Subcutaneous abdominal adipose tissue (tissue), 5 donors: ENCODE data around the gene SNX25.
"Not testable (repeated sequence)": the region's sequence is repeated elsewhere in the genome, so short reads cannot be mapped to it uniquely, and the experiment has no call there.

Source experiments
- H3K27ac ChIP-seq: one replicate; pipeline ENCODE4 v1.7.0; 2013; ENCODE audit warnings: low read depth, mild to moderate bottlenecking, inconsistent platforms, low read length, moderate library complexity
- H3K27me3 ChIP-seq, 5 donors: one replicate each; pipeline ENCODE4 v1.7.0; 2013; ENCODE audit warnings: low read length in 5 of 5, inconsistent platforms in 1 of 5; ENCODE audit not compliant: control insufficient read depth in 5 of 5, insufficient read depth in 4 of 5
- H3K36me3 ChIP-seq, 5 donors: one replicate each; pipeline ENCODE4 v1.7.0; 2013; ENCODE audit warnings: low read length in 5 of 5; ENCODE audit not compliant: control insufficient read depth in 5 of 5, insufficient read depth in 5 of 5
- H3K4me1 ChIP-seq, 5 donors: one replicate each; pipeline ENCODE4 v1.7.0; 2013; ENCODE audit warnings: low read length in 5 of 5, mild to moderate bottlenecking in 3 of 5, moderate library complexity in 1 of 5; ENCODE audit not compliant: control insufficient read depth in 5 of 5, insufficient read depth in 5 of 5
- H3K4me3 ChIP-seq, 5 donors: one replicate each; pipeline ENCODE4 v1.7.0; 2013; ENCODE audit warnings: low read length in 5 of 5, low read depth in 1 of 5
- H3K9ac ChIP-seq, 5 donors: one replicate each; pipeline ENCODE4 v1.7.0; 2013; ENCODE audit warnings: low read length in 5 of 5, mild to moderate bottlenecking in 4 of 5, moderate library complexity in 3 of 5
- H3K9me3 ChIP-seq, 5 donors: one replicate each; pipeline ENCODE4 v1.7.0; 2013; ENCODE audit warnings: low read length in 5 of 5; ENCODE audit not compliant: control insufficient read depth in 5 of 5
- donor health status: healthy.
- donor health status: healthy.
- donor health status: healthy.
- donor health status: healthy.
- donor health status: healthy.

The SNX25 gene

GRCh38 chr4:185256446-185256845 is 47.0 kb downstream of the SNX25 start:
- H3K4me1 ChIP-seq = peaks cover 0 to 9% (median 2%) of the 10 kb centered on the region in 5 donors
- H3K27ac ChIP-seq = no peak overlapping the region

GRCh38 chr4:185257086-185257485 is 47.7 kb downstream of the SNX25 start:
- Histone ChIP-seq H3K9me3 (no peaks in the 10 kb centered on the region), H3K4me3 (no peak overlapping the region), H3K27me3 (no peaks in the 10 kb centered on the region), H3K9ac (no peak overlapping the region), H3K27ac (no peak overlapping the region), H3K4me1 (peaks cover 0 to 9% (median 2%) of the 10 kb centered on the region in 5 donors), H3K36me3 (peaks cover 0 to 5% (median 0%) of the 10 kb centered on the region in 5 donors)

More at GRCh38 chr4:185256446-185256845, 47.0 kb downstream of the SNX25 start:
- peaks cover 0 to 5% (median 0%) of the 10 kb centered on the region in 5 donors for H3K36me3 ChIP-seq
- H3K9me3 ChIP-seq = no peaks in the 10 kb centered on the region
- H3K9ac ChIP-seq = no peak overlapping the region
- no peaks in the 10 kb centered on the region for H3K27me3 ChIP-seq
- no peak overlapping the region for H3K4me3 ChIP-seq

GRCh38 chr4:185257694-185258093 is 48.3 kb downstream of the SNX25 start:
- no peak overlapping the region for H3K9ac ChIP-seq
- no peak overlapping the region for H3K27ac ChIP-seq

DNA sequence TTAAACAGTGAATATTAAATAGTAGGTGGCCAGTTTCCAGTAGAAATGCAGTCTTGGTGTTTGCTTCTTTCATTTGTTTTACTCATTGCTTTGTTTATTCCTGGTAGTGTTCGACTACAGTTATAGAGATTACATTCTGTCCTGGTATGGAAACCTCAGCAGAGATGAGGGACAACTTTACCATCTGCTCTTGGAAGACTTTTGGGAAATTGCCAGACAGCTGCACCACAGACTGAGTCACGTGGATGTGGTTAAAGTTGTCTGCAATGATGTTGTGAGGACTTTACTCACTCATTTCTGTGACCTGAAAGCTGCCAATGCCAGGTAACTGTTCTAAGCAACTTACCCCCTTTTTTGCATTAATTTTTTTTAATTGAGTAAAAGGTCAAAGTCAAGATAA is 49.3 kb downstream of the SNX25 start:
- not testable (repeated sequence) for H3K27ac ChIP-seq, H3K27me3 ChIP-seq, H3K9me3 ChIP-seq, H3K36me3 ChIP-seq, H3K4me3 ChIP-seq, H3K9ac ChIP-seq, H3K4me1 ChIP-seq

More at GRCh38 chr4:185257694-185258093, 48.3 kb downstream of the SNX25 start:
- peaks cover 0 to 9% (median 2%) of the 10 kb centered on the region in 5 donors for H3K4me1 ChIP-seq
- H3K9me3 ChIP-seq = no peaks in the 10 kb centered on the region
- H3K27me3 ChIP-seq = no peaks in the 10 kb centered on the region
- peaks cover 0 to 5% (median 0%) of the 10 kb centered on the region in 5 donors for H3K36me3 ChIP-seq
- no peak overlapping the region for H3K4me3 ChIP-seq

- Histone ChIP-seq H3K36me3 (peaks cover 0 to 8% (median 0%) of the 10 kb centered on the region in 5 donors), H3K9me3 (no peaks in the 10 kb centered on the region), H3K9ac (no peak overlapping the region), H3K27ac (no peak overlapping the region), H3K4me3 (no peak overlapping the region), H3K4me1 (peaks cover 0 to 9% (median 2%) of the 10 kb centered on the region in 5 donors), H3K27me3 (no peaks in the 10 kb centered on the region)
These were observed 50.3 kb downstream of the SNX25 start for GRCh38 chr4:185259719-185260118.

GRCh38 chr4:185261946-185262345 is 52.5 kb downstream of the SNX25 start:
- H3K27me3 ChIP-seq = no peaks in the 10 kb centered on the region
- no peak overlapping the region for H3K9ac ChIP-seq
- peaks cover 0 to 9% (median 2%) of the 10 kb centered on the region in 5 donors for H3K4me1 ChIP-seq
- no peaks in the 10 kb centered on the region for H3K9me3 ChIP-seq
- H3K4me3 ChIP-seq = no peak overlapping the region
- H3K36me3 ChIP-seq = peaks cover 1 to 8% (median 3%) of the 10 kb centered on the region in 5 donors
- no peak overlapping the region for H3K27ac ChIP-seq

DNA sequence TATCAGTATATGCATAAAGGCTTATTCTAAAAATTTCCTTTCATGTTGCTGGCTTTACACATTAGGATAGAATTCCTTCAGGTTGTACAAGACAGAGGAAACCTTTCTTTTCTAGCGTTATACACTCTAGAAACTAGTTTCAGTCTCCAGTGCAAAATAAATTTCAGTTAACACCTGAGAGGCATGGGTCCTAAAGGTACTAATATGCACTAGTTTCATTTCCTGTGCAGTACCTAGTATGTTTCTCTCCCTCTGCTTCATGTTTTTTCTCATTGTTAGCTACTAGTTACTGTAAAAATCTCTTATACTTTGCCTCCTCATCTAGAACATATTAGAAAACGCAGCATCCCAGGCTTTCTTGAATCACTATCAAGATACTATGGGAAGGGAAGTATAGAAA is 54.0 kb downstream of the SNX25 start:
- no peak overlapping the region for H3K9ac ChIP-seq
- peaks cover 4 to 12% (median 8%) of the 10 kb centered on the region in 5 donors for H3K36me3 ChIP-seq
- H3K9me3 ChIP-seq = no peaks in the 10 kb centered on the region
- no peaks in the 10 kb centered on the region for H3K27me3 ChIP-seq
- no peak overlapping the region for H3K4me3 ChIP-seq
- H3K27ac ChIP-seq = no peak overlapping the region
- H3K4me1 ChIP-seq = peaks cover 0 to 5% (median 2%) of the 10 kb centered on the region in 5 donors

GRCh38 chr4:185265942-185266341 is 56.5 kb downstream of the SNX25 start:
- Histone ChIP-seq H3K4me3 (no peak overlapping the region), H3K4me1 (no peaks in the 10 kb centered on the region), H3K27me3 (no peaks in the 10 kb centered on the region), H3K9ac (no peak overlapping the region), H3K36me3 (peaks cover 6 to 12% (median 9%) of the 10 kb centered on the region in 5 donors), H3K9me3 (no peaks in the 10 kb centered on the region), H3K27ac (no peak overlapping the region)

GRCh38 chr4:185269286-185269685 is 59.9 kb downstream of the SNX25 start:
- H3K27ac ChIP-seq = no peak overlapping the region
- no peaks in the 10 kb centered on the region for H3K9me3 ChIP-seq
- H3K9ac ChIP-seq = no peak overlapping the region
- no peaks in the 10 kb centered on the region for H3K4me1 ChIP-seq
- no peaks in the 10 kb centered on the region for H3K27me3 ChIP-seq
- no peak overlapping the region for H3K4me3 ChIP-seq
- peaks cover 5 to 10% (median 9%) of the 10 kb centered on the region in 5 donors for H3K36me3 ChIP-seq

DNA sequence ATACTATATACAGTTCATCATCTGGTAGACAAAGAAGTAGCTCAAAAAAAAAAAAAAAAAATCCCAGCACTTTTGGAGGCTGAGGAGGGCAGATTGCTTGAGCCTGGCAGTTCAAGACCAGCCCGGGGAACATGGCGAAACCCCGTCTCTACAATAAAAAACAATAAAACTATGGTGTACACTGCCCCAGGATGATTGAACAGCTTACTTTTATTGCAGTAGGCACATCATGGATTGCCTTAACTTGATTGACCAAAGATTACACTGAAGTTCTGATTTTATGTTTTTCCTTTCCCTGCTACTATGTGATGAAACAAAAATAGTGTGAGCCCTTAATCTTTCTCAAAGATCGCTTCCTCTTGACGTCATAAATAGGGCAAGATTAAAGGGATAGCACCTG is 60.6 kb downstream of the SNX25 start:
- Histone ChIP-seq H3K9ac (no peak overlapping the region), H3K27me3 (no peaks in the 10 kb centered on the region), H3K9me3 (no peaks in the 10 kb centered on the region), H3K27ac (no peak overlapping the region), H3K4me1 (no peaks in the 10 kb centered on the region), H3K36me3 (peaks cover 5 to 10% (median 7%) of the 10 kb centered on the region in 5 donors), H3K4me3 (no peak overlapping the region)
